AG10803 (cell line): ENCODE data around the gene IFT25.
"Not testable (repeated sequence)": the region's sequence is repeated elsewhere in the genome, so short reads cannot be mapped to it uniquely, and the experiment has no call there.

Source experiments
- DNase-seq: peaks from one replicate; pipeline ENCODE4 v3.0.0; 2010; ENCODE audit warnings: low read depth
- H3K4me3 ChIP-seq: 2 replicates; pipeline ENCODE4 v1.5.1; 2011; ENCODE audit warnings: mild to moderate bottlenecking, low read length, control low read depth
- CTCF ChIP-seq: conservative IDR thresholded peaks from 2 replicates; pipeline ENCODE4 v1.5.1; 2011; ENCODE audit warnings: mild to moderate bottlenecking, low read length, control low read depth, inconsistent platforms

The IFT25 gene

GRCh38 chr1:53945433-53946251, at the start of gene IFT25:
Gene IFT25 (minus strand): TSS chr1:53945699. CDS start chr1:53940082, 5,617 bp downstream.
- no peak for TF ChIP-seq CTCF
- DNase-seq, result peak; percentile 96
- H3K4me3 ChIP-seq, result peak within 1 kb of the TSS; percentile 93

GRCh38 chr1:53994516-53994915, 49.0 kb upstream of the IFT25 start:
- DNase-seq, H3K4me3 ChIP-seq: not testable (repeated sequence)

GRCh38 chr1:53992085-53992874, 46.8 kb upstream of the IFT25 start:
- 0 out of 2 replicates have a peak, but pooled peaks have one; percentile 16 for TF ChIP-seq CTCF
- DNase-seq, result no peak
- H3K4me3 ChIP-seq, result no peak overlapping the region

GRCh38 chr1:53987880-53988279, 42.4 kb upstream of the IFT25 start:
- no peak for TF ChIP-seq CTCF
- no peak overlapping the region for H3K4me3 ChIP-seq
- no peak for DNase-seq

- DNase-seq, result no peak
- no peak overlapping the region for H3K4me3 ChIP-seq
- TF ChIP-seq CTCF, result no peak
Measured at GRCh38 chr1:53986458-53986857, 41.0 kb upstream of the IFT25 start.

GRCh38 chr1:53984726-53985125, 39.2 kb upstream of the IFT25 start:
- no peak for DNase-seq
- no peak for TF ChIP-seq CTCF
- H3K4me3 ChIP-seq, result no peak overlapping the region

- TF ChIP-seq CTCF, result no peak
- H3K4me3 ChIP-seq, result peak overlapping the region; percentile 53
- DNase-seq, result no peak
Measured at GRCh38 chr1:53982763-53983104, 37.2 kb upstream of the IFT25 start.
